Erythroblast (primary cell): ENCODE data around the gene PRH2.

ENCODE experiments used
- GATA1 ChIP-seq: IDR thresholded peaks from 2 replicates; pipeline ENCODE4 v1.6.1; 2011; ENCODE audit warnings: low read depth, mild to moderate bottlenecking, control low read depth, low read length, moderate library complexity
- POLR2A ChIP-seq: IDR thresholded peaks from 2 replicates; pipeline ENCODE4 v1.6.1; 2011; ENCODE audit warnings: mild to moderate bottlenecking, low read length

DNA sequence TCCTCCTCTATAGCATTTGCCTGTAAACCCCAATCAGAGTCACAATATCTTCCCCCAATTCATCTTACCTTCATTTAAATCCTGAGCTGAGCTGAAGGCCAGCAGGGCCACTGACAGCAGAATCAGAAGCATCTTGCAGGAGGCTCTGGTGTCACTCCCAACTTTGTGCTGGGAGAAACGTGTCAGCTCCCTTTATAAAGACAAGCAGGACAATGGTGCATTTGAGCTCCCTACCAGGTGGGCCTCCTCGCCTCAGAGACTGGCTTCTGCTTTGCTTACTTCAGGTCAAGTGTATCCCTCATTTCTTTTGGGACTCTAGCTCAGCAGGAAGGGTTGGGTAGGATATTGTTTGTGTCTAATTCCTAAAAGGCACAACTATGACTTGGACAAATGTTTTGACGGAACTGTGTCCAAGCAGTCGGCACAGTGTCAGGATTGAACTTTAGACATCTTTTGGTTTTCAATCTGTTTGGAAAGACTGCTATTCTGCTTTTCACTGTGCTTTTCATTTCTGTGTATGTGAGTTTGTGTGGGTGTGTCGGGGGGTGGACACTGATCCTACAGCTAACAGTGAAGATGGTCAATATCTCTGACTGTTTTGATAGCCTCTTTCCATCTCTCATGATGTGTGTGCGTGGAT is 44.8 kb upstream of the PRH2 start, which contains the start of gene PRH1:
- TF ChIP-seq POLR2A, result no peak
- no peak for TF ChIP-seq GATA1
